UCSD-AML1 (cell line): Measurements from ENCODE around the gene CDC42BPB.

Experiments used
- DNase-seq: peaks from one replicate; lab custom pipeline; 2025; ENCODE audit not compliant: unreplicated experiment; lab: John Stamatoyannopoulos, UW

The CDC42BPB gene

DNA sequence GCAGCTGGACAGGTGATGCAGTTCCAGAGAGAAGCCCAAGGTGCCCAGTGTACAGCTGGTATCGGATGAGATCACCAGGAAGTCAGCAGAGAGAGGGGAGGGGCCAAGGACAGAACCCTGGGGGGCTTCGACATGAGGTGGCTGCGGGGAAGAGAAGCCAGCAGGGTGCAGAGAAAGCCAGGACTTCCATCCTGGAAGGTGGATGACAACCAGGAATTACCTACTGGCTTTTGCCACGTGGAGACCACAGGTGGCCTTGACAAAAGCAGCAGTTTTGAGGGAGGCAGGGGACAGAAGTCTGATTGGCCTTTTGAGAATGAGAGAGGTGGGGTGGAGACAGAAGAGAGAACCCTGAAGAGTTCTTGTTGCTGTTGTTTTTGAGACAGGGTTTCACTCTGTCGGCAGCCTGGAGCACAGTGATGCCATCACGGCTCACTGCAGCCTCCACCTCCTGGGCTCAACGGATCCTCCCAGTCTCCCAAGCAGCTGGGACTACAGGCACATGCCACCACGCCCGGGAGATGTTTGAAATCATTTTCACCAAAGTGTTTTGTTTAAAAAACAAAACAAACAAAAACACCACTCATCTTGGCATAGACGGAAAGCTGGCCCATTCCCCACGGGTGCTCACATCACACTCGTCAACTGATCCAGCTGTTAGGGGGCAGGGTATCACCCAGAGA lies 35.2 kb downstream of the CDC42BPB start:
- DNase-seq: no peak

DNA sequence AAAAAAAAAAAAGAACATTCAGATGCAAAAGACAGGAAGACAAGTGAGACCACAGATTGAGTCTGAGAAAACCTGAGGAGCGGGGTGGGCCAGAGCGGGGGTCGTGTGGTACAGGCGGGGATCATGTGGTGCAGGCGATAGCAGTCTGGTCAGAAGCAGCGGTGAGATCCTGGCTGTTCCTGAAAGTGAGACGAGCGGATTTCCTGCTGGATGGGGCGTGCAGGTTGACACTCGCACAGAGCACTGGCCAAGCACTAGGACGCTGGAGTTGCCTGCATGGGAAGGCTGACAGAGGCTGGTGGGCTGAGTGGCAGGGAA lies 35.7 kb downstream of the CDC42BPB start:
- no peak for DNase-seq

DNA sequence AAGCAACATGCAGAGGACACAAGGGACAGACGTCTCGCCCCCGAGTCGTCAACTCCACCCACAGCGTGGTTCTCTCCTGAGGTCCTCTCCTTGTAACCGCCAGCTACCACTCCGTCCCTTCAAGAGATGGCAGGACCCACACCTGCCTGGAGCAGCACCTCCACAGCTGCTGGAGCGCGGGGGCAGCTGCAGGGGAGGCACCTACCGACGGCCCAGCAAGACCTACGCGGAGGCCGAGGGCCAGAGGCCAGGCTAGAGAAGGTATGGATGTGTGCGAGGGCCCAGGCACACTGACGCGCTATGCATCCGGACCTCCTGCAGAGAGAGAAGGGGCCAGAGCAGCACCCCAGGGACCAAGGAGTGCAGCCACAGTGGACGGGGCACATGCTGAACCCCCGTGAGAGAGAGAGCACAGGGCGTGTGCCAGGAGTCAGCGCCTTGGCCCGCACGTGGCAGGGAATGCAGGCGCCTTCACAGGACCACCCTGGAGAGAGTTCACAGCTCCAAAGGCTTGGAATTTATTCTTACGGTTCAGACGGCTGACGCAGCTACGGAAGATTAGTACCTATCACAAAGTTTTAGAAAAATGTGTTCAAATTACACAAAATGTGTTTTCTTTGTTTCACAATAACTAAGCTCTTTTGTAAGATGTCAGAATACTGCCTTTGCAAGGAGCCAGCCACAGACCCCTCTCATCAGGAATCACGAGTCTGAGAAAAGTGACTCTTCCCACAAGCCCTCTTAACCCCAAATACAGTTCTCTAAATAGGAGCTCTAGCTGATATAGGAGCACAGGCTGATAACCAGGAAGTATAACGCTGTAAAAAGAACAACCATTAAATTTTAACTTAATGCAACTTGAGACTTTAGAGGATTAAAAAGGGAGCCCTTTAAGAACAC lies 36.8 kb downstream of the CDC42BPB start:
- no peak for DNase-seq

DNA sequence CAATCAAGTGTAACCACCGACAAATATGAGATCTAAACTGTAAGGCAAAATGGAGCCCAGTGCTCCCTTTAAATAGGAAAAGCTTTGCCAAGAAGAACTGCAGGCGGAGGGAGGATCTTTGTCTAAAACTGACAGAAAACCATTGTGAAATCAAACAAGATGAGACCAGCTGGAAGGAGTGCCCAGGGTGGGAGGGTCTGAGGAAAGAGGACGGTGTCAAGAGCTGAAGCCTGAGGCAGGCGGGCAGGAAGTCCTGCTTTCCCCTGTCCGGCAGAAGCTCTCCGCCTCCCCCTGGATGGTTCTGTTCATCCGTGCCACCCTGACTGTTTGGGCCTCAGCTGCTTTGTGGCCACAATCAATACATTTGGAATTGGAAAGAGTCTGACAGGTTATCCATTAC lies 37.5 kb downstream of the CDC42BPB start:
- no peak for DNase-seq

DNA sequence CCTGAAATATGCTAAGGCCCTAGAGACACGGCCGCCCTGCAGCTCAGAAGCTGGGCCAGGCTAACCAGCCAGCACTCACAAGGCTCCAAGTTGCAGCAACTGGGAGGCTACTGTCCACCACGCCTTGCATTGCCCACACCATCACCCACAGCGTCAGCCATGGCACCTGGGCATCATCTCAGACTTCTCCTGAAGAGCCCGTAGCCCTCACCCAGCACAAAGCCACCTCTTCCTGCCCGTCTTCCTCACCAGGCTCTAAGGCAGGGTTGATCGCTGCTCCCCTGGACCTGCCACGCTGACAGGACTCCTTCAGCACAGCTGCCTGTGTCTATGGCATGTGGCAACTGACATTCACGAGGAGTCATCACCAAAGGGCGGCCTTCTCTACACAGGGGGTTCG lies 38.1 kb downstream of the CDC42BPB start:
- no peak for DNase-seq

DNA sequence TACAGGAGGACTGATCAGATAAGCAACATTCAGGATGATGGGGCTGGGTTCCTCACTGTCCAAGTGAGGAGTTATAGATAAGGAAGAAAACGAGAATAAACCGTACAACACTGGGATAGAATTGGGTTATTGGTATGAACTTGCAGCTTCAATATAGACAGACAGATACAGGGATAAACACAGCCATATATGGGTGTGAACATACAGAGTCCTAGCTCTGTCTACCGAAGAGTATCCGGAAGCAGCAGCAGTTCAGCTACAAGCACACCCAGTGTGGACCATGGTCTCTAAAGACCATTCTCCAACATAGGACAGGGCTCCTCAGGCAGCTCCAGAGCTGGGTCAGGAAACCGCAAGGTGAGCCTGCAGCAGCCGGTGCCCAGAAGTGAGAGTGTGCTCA lies 40.8 kb downstream of the CDC42BPB start:
- no peak for DNase-seq

DNA sequence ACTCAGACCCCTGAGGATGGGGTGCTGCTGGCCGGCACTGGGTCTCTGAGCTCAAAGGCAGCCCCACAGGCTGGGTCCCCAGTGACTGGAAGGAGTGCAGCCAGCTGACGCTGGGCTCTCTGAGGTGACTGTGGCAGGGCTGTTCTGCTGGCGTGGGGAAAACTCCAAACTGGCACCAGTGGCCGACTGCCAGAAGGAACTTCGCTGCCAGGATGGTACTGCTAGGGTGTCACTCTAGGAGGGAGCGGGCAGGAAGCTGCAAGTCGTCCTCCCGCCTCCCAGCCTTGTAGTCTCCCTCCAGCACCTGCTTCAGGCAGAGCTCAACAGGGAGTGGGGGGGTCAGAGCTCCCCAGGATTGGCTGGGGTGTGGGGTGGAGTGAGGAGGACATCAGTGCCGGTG lies 41.3 kb downstream of the CDC42BPB start:
- no peak for DNase-seq

DNA sequence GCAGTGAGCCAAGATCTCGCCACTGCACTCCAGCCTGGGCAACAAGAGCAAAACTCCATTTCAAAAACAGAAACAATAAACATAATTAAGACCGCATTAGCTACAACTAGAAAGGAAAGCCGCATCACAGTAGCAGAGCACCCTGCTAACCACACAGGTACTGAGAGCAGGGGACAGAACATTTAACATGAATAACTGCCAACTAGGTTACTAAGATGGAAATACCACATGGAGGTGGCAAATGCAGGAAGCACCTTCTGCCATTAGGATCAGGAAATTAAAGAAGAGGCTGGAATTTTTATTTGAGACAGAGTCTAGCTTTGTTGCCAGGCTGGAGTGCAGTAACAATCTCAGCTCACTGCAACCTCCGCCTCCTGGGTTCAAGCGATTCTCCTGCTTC lies 41.9 kb downstream of the CDC42BPB start:
- no peak for DNase-seq

DNA sequence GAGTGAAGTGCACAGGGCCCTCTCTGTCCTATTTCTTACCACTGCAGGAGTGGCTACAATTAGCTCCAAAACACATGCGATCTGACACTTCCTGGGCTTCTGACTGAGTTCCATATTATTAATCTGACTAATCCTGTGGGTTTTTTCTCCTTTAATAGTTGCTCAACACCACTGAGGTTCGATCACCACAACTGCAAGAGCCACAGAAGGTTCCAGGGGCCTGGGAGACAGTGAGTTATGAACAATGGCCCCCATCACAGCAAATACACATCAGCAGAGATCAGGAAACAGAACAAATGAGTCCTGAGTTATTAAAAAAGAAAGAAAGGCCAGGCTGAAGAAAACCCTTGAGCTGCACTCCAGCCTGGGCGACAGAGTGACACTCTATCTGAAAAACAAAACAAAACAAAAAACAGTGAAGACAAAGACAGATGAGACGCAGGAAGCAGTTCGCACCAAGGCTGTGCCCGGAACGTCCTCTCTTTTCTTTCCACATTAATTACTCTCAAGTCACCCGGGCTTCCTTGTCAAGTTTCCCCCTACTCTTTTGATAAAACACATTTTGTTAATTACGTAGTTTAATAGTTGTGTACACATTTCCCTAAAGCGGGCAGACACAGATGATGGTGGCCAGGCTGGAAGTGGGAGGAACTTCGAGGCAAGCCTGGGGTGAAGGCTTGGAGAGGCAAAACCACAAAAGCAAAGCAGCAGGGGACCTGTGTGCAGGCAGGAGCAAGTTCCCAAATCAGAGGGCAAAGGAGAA lies 42.7 kb downstream of the CDC42BPB start:
- DNase-seq: peak; percentile 35

DNA sequence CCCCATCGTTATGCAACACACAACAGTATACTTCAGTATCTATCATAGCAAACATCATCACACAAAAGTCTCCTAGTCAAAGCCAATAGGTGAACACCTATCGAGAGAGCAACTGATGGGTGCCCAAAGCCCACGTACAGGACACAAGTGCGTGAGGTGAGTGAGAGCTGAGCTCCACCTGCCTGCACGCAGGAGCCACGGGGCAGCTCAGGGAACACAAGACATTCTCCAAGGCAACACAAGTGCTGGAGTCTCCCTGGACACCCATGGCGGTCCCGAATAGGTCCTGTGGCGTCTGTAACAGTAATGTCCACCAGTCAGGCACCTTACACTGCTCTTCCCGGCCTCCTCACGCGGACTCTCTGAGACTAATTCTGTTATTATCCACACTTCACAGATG lies 44.3 kb downstream of the CDC42BPB start:
- DNase-seq: no peak

DNA sequence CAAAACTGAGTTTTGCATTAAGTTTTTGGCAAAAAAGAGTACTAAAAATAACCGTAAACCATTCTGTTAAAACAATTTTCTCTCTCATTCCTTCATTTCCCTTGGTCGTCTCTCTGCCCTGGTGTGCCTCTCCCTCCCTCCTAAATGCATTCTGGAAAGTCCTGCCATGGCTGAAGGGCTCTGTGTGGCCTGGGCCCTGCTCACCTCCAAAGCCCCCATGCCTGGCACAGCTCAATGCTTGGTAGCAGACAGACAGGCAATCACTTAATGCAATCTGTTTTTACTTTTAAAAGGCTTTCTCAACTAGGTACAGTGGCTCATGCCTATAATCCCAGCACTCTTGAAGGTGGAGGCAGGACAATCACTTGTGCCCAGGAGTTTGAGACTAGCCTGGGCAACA lies 47.8 kb downstream of the CDC42BPB start:
- DNase-seq: no peak

DNA sequence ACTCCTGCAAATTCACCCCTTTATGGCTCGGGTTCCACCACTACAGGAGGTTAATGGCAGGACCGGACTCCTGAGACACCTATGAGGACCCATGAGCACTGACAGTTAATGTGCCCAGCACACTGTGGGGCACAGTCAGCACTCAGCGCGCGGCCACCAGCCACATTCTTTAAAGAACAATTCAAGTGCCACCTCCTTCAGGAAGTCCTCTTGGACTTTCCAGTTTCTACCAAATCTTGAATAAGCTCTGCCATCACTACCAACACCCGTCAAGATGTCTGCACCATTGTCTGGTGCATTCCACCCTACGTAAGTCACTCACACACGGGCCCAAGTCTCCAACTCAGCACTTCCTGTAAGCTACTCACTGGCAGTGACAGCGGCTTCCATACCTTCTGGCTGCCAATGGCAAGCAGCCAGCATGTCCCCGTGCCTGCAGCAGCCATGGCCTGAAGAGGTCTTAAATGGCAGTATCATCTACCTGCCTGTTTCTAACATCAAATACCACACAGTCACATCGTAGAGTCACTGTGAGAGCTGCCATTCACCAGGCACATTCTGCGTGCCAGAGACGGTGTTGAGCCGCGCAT lies 48.5 kb downstream of the CDC42BPB start:
- no peak for DNase-seq

DNA sequence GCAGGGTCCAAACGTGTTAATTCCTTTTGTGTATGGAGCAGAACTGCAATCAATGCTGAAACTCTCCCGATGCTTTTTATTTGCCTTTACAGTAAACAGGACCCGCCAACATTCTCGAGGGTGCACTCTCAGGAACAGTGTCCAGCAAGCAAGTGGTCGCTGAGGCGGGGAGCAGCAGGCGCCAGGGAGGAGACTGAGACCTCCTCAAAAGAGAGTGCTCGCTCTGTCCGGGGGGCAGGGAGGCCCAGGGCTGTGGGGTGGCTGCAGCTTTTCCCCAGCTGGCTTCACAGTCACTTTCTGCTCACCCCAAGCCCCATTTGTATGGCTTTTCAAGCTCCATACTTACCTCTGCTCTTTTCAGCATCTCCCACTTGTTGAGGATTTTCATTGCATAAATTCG lies 49.2 kb downstream of the CDC42BPB start:
- no peak for DNase-seq

DNA sequence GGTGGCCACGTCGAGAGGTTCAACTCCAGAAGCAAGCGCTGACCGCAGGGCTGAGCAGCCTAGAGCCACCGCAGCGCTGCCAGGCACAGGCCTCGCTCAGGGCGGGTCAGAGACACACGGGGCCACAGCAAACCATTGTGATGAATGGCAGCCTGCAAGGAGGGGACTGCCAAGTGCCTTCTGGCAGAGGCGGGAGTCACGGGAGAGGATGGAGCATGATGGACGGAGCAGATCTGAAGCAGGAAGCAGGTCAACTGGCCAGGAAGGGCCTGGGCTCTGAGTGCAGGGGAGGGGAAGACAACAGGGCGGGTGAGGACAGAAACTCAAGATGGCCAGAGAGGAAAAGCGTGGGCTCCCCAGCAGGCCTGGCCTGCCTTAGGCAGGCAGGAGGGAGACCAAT lies 49.8 kb downstream of the CDC42BPB start:
- DNase-seq: no peak

DNA sequence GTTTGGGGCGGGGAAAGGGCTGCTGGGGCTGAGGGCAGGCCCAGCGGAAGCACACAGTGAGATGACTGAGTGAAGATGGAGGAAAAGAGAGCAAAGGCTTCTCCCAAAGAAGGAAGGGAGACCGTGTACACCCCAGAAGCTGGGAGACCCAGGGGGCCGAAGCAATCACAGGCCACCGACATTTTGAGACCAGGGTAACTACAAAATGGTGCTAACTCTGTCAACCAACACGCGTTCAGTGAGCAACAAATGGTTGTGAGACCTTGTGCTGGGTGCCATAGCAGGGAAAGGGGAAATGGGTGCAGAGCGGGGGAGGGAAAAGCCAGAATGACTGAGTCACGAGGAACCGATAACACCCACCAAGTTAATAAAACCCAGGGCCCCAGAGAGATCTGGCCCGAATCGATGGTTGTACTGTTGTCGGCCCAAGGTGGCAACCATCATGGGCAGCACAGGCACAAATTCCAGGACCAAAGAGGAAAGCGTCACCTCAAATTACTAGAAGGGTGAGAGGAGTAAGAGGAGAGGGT lies 50.3 kb downstream of the CDC42BPB start:
- DNase-seq: no peak

DNA sequence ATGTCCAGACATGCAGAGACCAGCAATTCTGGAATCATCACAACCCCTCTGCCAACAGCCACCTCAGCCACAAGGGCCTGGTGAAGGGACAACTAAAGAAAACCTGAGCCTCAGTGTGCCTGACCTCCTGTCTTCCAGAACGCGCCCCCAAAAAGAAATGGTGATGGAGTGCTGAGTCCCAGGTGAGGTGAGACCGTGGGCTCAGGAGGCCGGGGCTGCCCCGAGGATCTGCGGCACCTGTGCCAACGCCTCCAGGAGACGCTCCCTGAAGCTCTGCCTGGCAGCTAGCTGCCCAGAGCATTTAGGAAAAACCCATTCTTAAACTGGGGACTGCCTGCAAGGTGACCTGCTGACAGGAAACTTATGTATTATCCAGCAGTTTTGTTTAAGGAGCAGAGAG lies 51.2 kb downstream of the CDC42BPB start:
- DNase-seq: no peak

DNA sequence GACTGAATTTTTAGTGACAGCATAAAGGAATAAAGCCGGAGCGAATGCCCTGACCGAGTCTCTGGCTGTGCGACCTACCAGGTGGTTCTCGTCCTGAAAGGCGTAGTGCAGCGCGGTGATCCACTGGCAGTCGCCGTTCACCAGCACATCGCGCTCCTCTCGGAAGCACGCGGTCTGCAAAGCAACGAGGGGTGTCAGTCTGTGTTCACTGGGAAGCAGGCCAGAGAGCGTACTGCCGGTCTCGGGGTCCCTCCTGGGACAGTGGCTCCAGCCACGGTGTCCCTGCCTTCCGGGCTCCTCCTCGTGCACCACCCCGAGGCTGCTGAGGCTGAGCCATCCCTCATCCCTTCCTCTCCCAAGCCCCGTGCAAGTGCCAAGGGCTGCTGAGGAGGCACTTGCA lies 53.5 kb downstream of the CDC42BPB start:
- DNase-seq: no peak

DNA sequence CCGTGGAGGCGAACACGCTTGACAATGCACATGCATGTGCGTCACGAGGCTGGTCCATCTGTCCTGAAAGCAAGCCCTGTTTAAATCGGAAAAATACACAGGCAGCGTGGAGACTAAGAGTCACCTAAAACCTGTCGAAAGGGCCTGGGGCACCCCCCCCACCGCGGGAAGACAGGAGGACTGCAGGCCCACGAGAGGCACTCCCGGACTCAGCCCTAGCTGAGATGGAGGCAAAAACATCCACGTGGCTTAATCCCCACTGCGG lies 54.1 kb downstream of the CDC42BPB start:
- DNase-seq: no peak

DNA sequence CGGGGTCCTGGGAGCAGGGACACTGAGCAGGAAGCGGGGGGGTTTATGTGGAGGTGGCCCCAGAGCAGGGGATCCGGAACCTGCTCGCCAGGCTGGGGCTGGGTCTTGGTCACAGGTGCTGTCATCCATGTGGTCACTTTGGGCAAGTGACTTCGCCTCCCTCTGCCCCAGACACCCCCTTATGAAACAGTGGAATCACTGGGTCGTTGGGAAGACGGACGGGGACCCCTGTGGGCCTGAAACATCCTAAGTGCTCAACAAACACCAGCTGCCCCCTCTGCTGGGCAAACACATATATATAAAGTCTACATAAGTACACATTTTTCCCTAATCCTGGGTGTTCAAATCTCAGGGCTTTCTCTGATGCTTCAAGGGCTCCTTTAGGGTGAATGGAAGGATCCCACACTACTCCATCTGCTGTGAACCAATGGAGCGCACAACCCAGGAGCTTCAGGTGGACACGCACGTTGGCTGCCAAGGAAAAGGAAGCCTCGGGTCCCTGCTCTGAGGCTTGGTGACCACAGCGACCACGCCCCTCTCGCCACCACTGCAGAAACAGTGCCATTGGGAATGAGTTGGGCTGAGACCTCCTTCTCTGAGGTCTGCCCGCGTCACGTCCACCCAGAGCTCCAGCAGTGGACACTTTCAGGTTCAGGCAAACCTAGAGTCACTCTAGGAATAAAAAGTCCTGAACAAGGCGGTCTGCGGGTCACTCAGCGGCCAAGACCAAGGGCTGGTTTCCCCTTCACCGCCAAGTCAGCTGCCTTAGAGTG lies 54.6 kb downstream of the CDC42BPB start:
- DNase-seq: no peak

DNA sequence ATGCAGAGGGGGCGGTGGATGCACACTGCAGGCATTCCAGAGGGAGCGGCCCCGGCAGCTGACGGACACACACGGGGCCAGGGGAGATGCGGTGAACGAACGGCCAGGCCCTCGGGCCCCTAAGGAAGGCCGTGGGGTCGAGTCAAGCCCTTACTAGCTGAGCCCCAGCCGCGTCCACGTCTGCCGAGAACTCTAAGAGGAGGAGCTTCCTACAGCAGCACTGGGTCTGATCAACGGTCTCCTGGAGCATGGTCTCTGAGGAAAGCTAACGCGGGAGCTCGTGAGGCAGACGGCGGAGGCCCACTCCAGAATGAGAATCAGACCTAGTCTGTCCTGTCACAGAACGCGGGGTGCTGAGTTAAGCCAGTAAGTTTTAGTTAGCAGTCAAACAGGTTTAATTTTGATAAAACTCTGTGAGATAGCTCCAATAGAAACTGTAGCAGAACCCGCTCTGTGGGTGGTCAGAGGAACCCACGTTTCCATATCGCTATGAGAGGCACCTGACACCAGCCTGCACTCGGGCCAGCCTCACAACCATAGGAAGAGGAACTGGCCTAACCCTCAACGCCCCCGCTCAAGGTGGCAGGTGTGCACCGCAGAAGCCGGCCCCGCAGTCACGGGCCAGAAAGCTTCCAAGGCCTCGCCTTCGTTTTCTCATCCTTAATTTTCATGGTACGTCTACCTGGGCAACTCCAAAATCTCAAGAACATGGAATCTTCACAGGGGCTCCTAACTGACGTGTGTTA lies 55.5 kb downstream of the CDC42BPB start:
- DNase-seq: no peak
